Caco-2 (cell line): ENCODE data around the gene PDCD5. TPM values are rescaled to one million over a fixed set of nuclear protein-coding genes. Genes with fewer than 3 reads are reported as not detected.

Source experiments
- BruUV-seq: library from RNA; stranded (reverse); fragments of 400-500 nt; replicated peaks from 2 replicates; lab custom pipeline; 2021; lab: Mats Ljungman, UMichigan
- CTCF ChIA-PET: fragments of 300-600 bp; sonication (Branson Sonifier 250); formaldehyde crosslinking; loops from one replicate; lab custom pipeline; 2022; ENCODE audit warnings: antibody characterized with exemption; lab: Charles Lee
- POLR2A ChIA-PET: fragments of 300-600 bp; sonication (Branson Sonifier 250); formaldehyde crosslinking; loops from one replicate; lab custom pipeline; 2022; ENCODE audit warnings: antibody characterized with exemption; lab: Charles Lee
- DNase-seq, 2 experiments: peaks; one replicate each; pipeline versions ENCODE4 v3.0.0 to v3.0.0-alpha.2; 2020 to 2022
- H3K27me3 ChIP-seq: replicated peaks from 2 replicates; pipeline ENCODE4 v1.6.0; 2011; ENCODE audit warnings: low read length; ENCODE audit not compliant: control insufficient read depth, insufficient read depth
- H3K36me3 ChIP-seq: 2 replicates; pipeline ENCODE4 v1.5.1; 2011; ENCODE audit warnings: low read length; ENCODE audit not compliant: control insufficient read depth, insufficient read depth
- H3K4me1 ChIP-seq: fragments of 250-450 bp; sonication (Bioruptor Pico); 2 replicates; pipeline ENCODE4 v1.5.1; 2020; ENCODE audit warnings: mild to moderate bottlenecking
- H3K4me3 ChIP-seq: 2 replicates; pipeline ENCODE4 v1.5.1; 2011; ENCODE audit warnings: low read depth, mild to moderate bottlenecking, control low read depth, low read length
- H3K9me3 ChIP-seq: fragments of 250-450 bp; sonication (Bioruptor Pico); 2 replicates; pipeline ENCODE4 v1.5.1; 2020; ENCODE audit warnings: mild to moderate bottlenecking, moderate library complexity
- H3K27ac Mint-ChIP-seq: one replicate; pipeline ENCODE4 v1.8.0; 2022; ENCODE audit warnings: mixed read lengths; ENCODE audit not compliant: unreplicated experiment
- H3K27me3 Mint-ChIP-seq: one replicate; pipeline ENCODE4 v1.8.0; 2022; ENCODE audit warnings: mixed read lengths; ENCODE audit not compliant: insufficient read depth, unreplicated experiment
- H3K36me3 Mint-ChIP-seq: one replicate; pipeline ENCODE4 v1.8.0; 2022; ENCODE audit warnings: mild to moderate bottlenecking, mixed read lengths; ENCODE audit not compliant: insufficient read depth, unreplicated experiment
- H3K4me1 Mint-ChIP-seq: one replicate; pipeline ENCODE4 v1.8.0; 2022; ENCODE audit warnings: low read depth, mixed read lengths; ENCODE audit not compliant: unreplicated experiment
- H3K4me3 Mint-ChIP-seq: one replicate; pipeline ENCODE4 v1.8.0; 2022; ENCODE audit warnings: mild to moderate bottlenecking, moderate library complexity, mixed read lengths; ENCODE audit not compliant: unreplicated experiment
- H3K9me3 Mint-ChIP-seq: one replicate; pipeline ENCODE4 v1.8.0; 2022; ENCODE audit warnings: mixed read lengths; ENCODE audit not compliant: unreplicated experiment
- CTCF ChIP-seq, 2 experiments: fragments of 200-600 bp in 1 of 2; IDR thresholded peaks; 1 replicate in 1 of 2; 2 replicates in 1 of 2; pipeline versions ENCODE4 v1.5.1 to v1.8.0; 2011 to 2022; ENCODE audit warnings: antibody characterized with exemption in 1 of 2, control low read depth in 1 of 2, inconsistent platforms in 1 of 2, low read depth in 1 of 2, low read length in 1 of 2, mild to moderate bottlenecking in 1 of 2, moderate library complexity in 1 of 2; ENCODE audit not compliant: insufficient read depth in 1 of 2, severe bottlenecking in 1 of 2, unreplicated experiment in 1 of 2
- intact Hi-C: fragments of 100-400 bp; cut with micrococcal nuclease; formaldehyde crosslinking; loops from one replicate; pipeline ENCODE4 v1.10.0; 2022; ENCODE audit not compliant: unreplicated experiment
- total RNA-seq: library from RNA; stranded (reverse); gene quantifications from 2 replicates; pipeline ENCODE4 v1.2.3, GENCODE V29; 2022

PDCD5 gene
- total RNA-seq, 1 experiment from 2014 or later: 219 TPM

GRCh38 chr19:32599736-32600157 is 18.8 kb downstream of the PDCD5 start:
- Mint-ChIP-seq H3K4me1 (peaks cover 7% of the 10 kb centered on the region), H3K36me3 (peaks cover 83% of the 10 kb centered on the region), H3K27ac (no peak overlapping the region), H3K4me3 (no peak overlapping the region), H3K27me3 (no peaks in the 10 kb centered on the region), H3K9me3 (no peaks in the 10 kb centered on the region)
- ChIA-PET POLR2A (no interaction called here), CTCF (interaction anchor here (0.7 to 1.8 kb wide), 4 partner anchors 52 to 312 kb away, joined by 3 to 5 read pairs (median 3); no protein-coding TSS in a partner anchor)
- Histone ChIP-seq H3K27me3 (no peaks in the 10 kb centered on the region), H3K4me1 (no peaks in the 10 kb centered on the region), H3K4me3 (no peak overlapping the region), H3K36me3 (peaks cover 4% of the 10 kb centered on the region), H3K9me3 (no peaks in the 10 kb centered on the region)
- TF ChIP-seq CTCF (IDR thresholded peaks at IDR 0.05; ENCODE audit: insufficient read depth in 1 of 2, low read depth in 1 of 2, low read length in 1 of 2, severe bottlenecking in 1 of 2, unreplicated experiment in 1 of 2): peak; percentile 79 to 84
- peak in 1 of 2 experiments; percentile 60 for DNase-seq
- no TSS peak for BruUV-seq
- intact Hi-C loops: loop anchor here (10.0 kb wide), 1 partner anchor 75 kb away; the partner anchor contains the start of genes ANKRD27 and RGS9BP

- BruUV-seq: no TSS peak
- H3K9me3 Mint-ChIP-seq: no peaks in the 10 kb centered on the region
- intact Hi-C loops: no loop called here
- no peak overlapping the region for H3K27ac Mint-ChIP-seq
- Histone ChIP-seq H3K4me3 (no peak overlapping the region), H3K27me3 (no peaks in the 10 kb centered on the region), H3K36me3 (peaks cover 5% of the 10 kb centered on the region), H3K4me1 (no peaks in the 10 kb centered on the region), H3K9me3 (no peaks in the 10 kb centered on the region)
- TF ChIP-seq CTCF (IDR thresholded peaks at IDR 0.05; ENCODE audit: insufficient read depth in 1 of 2, low read depth in 1 of 2, low read length in 1 of 2, severe bottlenecking in 1 of 2, unreplicated experiment in 1 of 2): no peak
- peaks cover 7% of the 10 kb centered on the region for H3K4me1 Mint-ChIP-seq
- no peak overlapping the region for H3K4me3 Mint-ChIP-seq
- no peak for DNase-seq
- CTCF ChIA-PET: interaction anchor here (0.6 kb wide), 1 partner anchor 183 kb away, joined by 3 read pairs; no protein-coding TSS in a partner anchor
- POLR2A ChIA-PET: no interaction called here
- peaks cover 81% of the 10 kb centered on the region for H3K36me3 Mint-ChIP-seq
- no peaks in the 10 kb centered on the region for H3K27me3 Mint-ChIP-seq
Measured at GRCh38 chr19:32603961-32604360, 23.0 kb downstream of the PDCD5 start.

GRCh38 chr19:32605544-32605943 is 24.6 kb downstream of the PDCD5 start:
- Mint-ChIP-seq H3K4me3 (no peak overlapping the region), H3K9me3 (no peaks in the 10 kb centered on the region), H3K27ac (no peak overlapping the region), H3K27me3 (no peaks in the 10 kb centered on the region), H3K4me1 (no peaks in the 10 kb centered on the region), H3K36me3 (peaks cover 82% of the 10 kb centered on the region)
- ChIA-PET CTCF (interaction anchor here (0.6 to 0.7 kb wide), 2 partner anchors 60 to 548 kb away, joined by 5 to 6 read pairs; no protein-coding TSS in a partner anchor), POLR2A (no interaction called here)
- Histone ChIP-seq H3K27me3 (no peaks in the 10 kb centered on the region), H3K36me3 (peaks cover 2% of the 10 kb centered on the region), H3K9me3 (no peaks in the 10 kb centered on the region), H3K4me3 (no peak overlapping the region), H3K4me1 (no peaks in the 10 kb centered on the region)
- no peak for DNase-seq
- intact Hi-C loops: no loop called here
- TF ChIP-seq CTCF (IDR thresholded peaks at IDR 0.05; ENCODE audit: insufficient read depth in 1 of 2, low read depth in 1 of 2, low read length in 1 of 2, severe bottlenecking in 1 of 2, unreplicated experiment in 1 of 2): no peak
- no TSS peak for BruUV-seq
